HepG2 (cell line): Measurements from ENCODE around the gene AUTS2.

Experiments
- ZNF468 ChIP-seq: sonication (generic); formaldehyde crosslinking; IDR thresholded peaks from 2 replicates; pipeline ENCODE4 v1.8.0; 2022; ENCODE audit warnings: mild to moderate bottlenecking, moderate library complexity, missing genetic modification reagents
- TF ChIP-seq, protein P1 (sequence below): sonication (generic); formaldehyde crosslinking; IDR thresholded peaks from 2 replicates; pipeline ENCODE4 v1.5.1; 2020; ENCODE audit warnings: mild to moderate bottlenecking, missing genetic modification reagents, moderate library complexity
- TF ChIP-seq, protein P2 (sequence below): sonication (generic); formaldehyde crosslinking; IDR thresholded peaks from 2 replicates; pipeline ENCODE4 v1.5.0; 2020; ENCODE audit warnings: missing genetic modification reagents, mild to moderate bottlenecking, borderline replicate concordance

DNA sequence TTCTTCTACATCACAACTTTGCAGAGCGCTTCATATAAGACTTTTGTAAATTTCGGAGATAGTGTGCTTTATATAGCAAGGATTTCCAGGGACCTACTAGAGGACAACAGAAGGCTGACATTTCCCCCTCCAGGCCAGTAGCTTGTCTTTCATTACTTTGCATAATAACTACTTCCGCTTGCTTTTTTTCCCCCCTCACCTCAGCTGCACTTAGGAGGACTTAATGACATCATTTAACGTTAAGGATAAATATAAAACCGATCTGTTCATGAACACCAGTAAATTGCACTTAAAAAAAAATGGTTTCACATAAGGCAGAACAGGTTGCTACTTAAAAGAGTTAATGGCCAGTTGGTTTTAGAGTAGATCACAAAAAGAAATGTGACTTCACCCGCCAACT is 172.3 kb downstream of the AUTS2 start:
- TF ChIP-seq, protein P1, sequence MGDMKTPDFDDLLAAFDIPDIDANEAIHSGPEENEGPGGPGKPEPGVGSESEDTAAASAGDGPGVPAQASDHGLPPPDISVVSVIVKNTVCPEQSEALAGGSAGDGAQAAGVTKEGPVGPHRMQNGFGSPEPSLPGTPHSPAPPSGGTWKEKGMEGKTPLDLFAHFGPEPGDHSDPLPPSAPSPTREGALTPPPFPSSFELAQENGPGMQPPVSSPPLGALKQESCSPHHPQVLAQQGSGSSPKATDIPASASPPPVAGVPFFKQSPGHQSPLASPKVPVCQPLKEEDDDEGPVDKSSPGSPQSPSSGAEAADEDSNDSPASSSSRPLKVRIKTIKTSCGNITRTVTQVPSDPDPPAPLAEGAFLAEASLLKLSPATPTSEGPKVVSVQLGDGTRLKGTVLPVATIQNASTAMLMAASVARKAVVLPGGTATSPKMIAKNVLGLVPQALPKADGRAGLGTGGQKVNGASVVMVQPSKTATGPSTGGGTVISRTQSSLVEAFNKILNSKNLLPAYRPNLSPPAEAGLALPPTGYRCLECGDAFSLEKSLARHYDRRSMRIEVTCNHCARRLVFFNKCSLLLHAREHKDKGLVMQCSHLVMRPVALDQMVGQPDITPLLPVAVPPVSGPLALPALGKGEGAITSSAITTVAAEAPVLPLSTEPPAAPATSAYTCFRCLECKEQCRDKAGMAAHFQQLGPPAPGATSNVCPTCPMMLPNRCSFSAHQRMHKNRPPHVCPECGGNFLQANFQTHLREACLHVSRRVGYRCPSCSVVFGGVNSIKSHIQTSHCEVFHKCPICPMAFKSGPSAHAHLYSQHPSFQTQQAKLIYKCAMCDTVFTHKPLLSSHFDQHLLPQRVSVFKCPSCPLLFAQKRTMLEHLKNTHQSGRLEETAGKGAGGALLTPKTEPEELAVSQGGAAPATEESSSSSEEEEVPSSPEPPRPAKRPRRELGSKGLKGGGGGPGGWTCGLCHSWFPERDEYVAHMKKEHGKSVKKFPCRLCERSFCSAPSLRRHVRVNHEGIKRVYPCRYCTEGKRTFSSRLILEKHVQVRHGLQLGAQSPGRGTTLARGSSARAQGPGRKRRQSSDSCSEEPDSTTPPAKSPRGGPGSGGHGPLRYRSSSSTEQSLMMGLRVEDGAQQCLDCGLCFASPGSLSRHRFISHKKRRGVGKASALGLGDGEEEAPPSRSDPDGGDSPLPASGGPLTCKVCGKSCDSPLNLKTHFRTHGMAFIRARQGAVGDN (CRISPR knock-in tag), result no peak
- TF ChIP-seq, protein P2, sequence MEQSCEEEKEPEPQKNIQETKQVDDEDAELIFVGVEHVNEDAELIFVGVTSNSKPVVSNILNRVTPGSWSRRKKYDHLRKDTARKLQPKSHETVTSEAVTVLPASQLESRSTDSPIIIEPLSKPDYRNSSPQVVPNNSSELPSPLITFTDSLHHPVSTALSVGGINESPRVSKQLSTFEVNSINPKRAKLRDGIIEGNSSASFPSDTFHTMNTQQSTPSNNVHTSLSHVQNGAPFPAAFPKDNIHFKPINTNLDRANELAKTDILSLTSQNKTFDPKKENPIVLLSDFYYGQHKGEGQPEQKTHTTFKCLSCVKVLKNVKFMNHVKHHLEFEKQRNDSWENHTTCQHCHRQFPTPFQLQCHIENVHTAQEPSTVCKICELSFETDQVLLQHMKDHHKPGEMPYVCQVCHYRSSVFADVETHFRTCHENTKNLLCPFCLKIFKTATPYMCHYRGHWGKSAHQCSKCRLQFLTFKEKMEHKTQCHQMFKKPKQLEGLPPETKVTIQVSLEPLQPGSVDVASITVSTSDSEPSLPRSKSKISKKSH (CRISPR knock-in tag), result no peak
- no peak for TF ChIP-seq ZNF468 (CRISPR knock-in tag)
